Head of caudate nucleus (tissue), 42 donors: ENCODE results near the gene MYL11.
"Not testable (repeated sequence)": the region's sequence is repeated elsewhere in the genome, so short reads cannot be mapped to it uniquely, and the experiment has no call there.

Experiments
- DNase-seq, 42 donors: peaks; one replicate each; pipeline versions ENCODE4 v3.0.0 to v3.0.0-alpha.2; 2020 to 2021; ENCODE audit warnings: mixed read lengths in 7 of 42
- intact Hi-C: fragments of 100-400 bp; cut with DNase I; formaldehyde crosslinking; loops from one replicate; pipeline ENCODE4 v1.15.0; 2022

MYL11 gene

GRCh38 chr16:30380803-30381208 lies 6.2 kb downstream of the MYL11 start:
- intact Hi-C loops: no loop called here
- no peak for DNase-seq

GRCh38 chr16:30381291-30382041 lies 6.9 kb downstream of the MYL11 start:
- no peak for DNase-seq
- intact Hi-C loops: no loop called here

- intact Hi-C loops: no loop called here
- DNase-seq: no peak
Measured at GRCh38 chr16:30382111-30382881, 7.7 kb downstream of the MYL11 start, which contains the start of gene SEPTIN1. TSS of gene SEPTIN1 (minus strand) at chr16:30382561. CDS start at chr16:30382542, 19 bp downstream.

- intact Hi-C loops: no loop called here
- no peak for DNase-seq
Measured at GRCh38 chr16:30383521-30383920, 8.9 kb downstream of the MYL11 start.

GRCh38 chr16:30394592-30395154 lies 20.1 kb downstream of the MYL11 start:
- DNase-seq: peak in 2 of 42 donors; percentile 7 to 19
- intact Hi-C loops: loop anchor here (2.0 kb wide), 1 partner anchor 16 kb away; no protein-coding TSS in a partner anchor

- intact Hi-C loops: loop anchor here (2.0 kb wide), 1 partner anchor 17 kb away; no protein-coding TSS in a partner anchor
- DNase-seq: peak; percentile 66 to 95 (median 89)
Measured at GRCh38 chr16:30395155-30395991, 20.8 kb downstream of the MYL11 start, which contains the start of gene ZNF48. TSS of gene ZNF48 (plus strand) at chr16:30395420. CDS start at chr16:30395795, 375 bp downstream.

- intact Hi-C loops: loop anchor here (2.0 kb wide), 1 partner anchor 17 kb away; no protein-coding TSS in a partner anchor
- peak in 3 of 42 donors; percentile 27 to 35 (median 35) for DNase-seq
Measured at GRCh38 chr16:30395992-30396585, 21.5 kb downstream of the MYL11 start.

- intact Hi-C loops, DNase-seq: not testable (repeated sequence)
Measured at GRCh38 chr16:30396627-30397026, 22.0 kb downstream of the MYL11 start.

GRCh38 chr16:30397056-30397455 lies 22.5 kb downstream of the MYL11 start:
- DNase-seq: no peak
- intact Hi-C loops: no loop called here

- intact Hi-C loops: no loop called here
- no peak for DNase-seq
Measured at GRCh38 chr16:30397776-30398660, 23.4 kb downstream of the MYL11 start.

- no peak for DNase-seq
Measured at GRCh38 chr16:30398661-30399434, 24.2 kb downstream of the MYL11 start.

GRCh38 chr16:30399435-30400186 lies 25.0 kb downstream of the MYL11 start:
- no peak for DNase-seq
- intact Hi-C loops: no loop called here

More at GRCh38 chr16:30398661-30399434, 24.2 kb downstream of the MYL11 start:
- intact Hi-C loops: no loop called here

- DNase-seq: no peak
- intact Hi-C loops: no loop called here
Measured at GRCh38 chr16:30401768-30402425, 27.3 kb downstream of the MYL11 start.

GRCh38 chr16:30406795-30407101 lies 32.1 kb downstream of the MYL11 start:
- DNase-seq: no peak
- intact Hi-C loops: loop anchor here (5.0 kb wide), 1 partner anchor 49 kb away; the partner anchor contains the start of gene CD2BP2

- peak; percentile 86 to 97 (median 94) for DNase-seq
- intact Hi-C loops: loop anchor here (5.0 kb wide), 1 partner anchor 50 kb away; the partner anchor contains the start of gene CD2BP2
Measured at GRCh38 chr16:30407102-30407803, 32.7 kb downstream of the MYL11 start, which contains the start of gene ZNF771. TSS of gene ZNF771 (plus strand) at chr16:30407606. CDS start at chr16:30408054, 448 bp downstream.
